ENCODE data around the gene SLC5A2. TPM values are rescaled to one million over a fixed set of nuclear protein-coding genes. Genes with fewer than 3 reads are reported as not detected.

SLC5A2 gene
- total RNA-seq, 4 donors from 2014 or later = not detected

- TF ChIP-seq POLR2A (IDR thresholded peaks at IDR 0.05) = peak in 1 of 2 donors; percentile 7
- no peak for TF ChIP-seq POLR2AphosphoS5 (IDR thresholded peaks at IDR 0.05)
- no peak for TF ChIP-seq CTCF (IDR thresholded peaks at IDR 0.05)
- no peak for TF ChIP-seq EP300 (IDR thresholded peaks at IDR 0.05)
These were observed 7.0 kb downstream of the SLC5A2 start for GRCh38 chr16:31489616-31490584.

GRCh38 chr16:31491778-31492418 lies 9.0 kb downstream of the SLC5A2 start:
- no peak for ATAC-seq
- H3K27ac ChIP-seq = no peak overlapping the region
- H3K4me3 ChIP-seq = no peak overlapping the region
- no peaks in the 10 kb centered on the region for H3K9me3 ChIP-seq
- no CpG with 5 or more reads among the region's 8 CpGs for WGBS, 2 donors (ENCODE audit: low coverage in 1 of 2)
- peaks cover 21% of the 10 kb centered on the region for H3K27me3 ChIP-seq
- TF ChIP-seq CTCF (IDR thresholded peaks at IDR 0.05) (no peak), EP300 (IDR thresholded peaks at IDR 0.05) (no peak), POLR2A (IDR thresholded peaks at IDR 0.05) (no peak), POLR2AphosphoS5 (IDR thresholded peaks at IDR 0.05) (no peak)
- peaks cover 0 to 73% of the 10 kb centered on the region in 2 donors for H3K36me3 ChIP-seq
- H3K4me1 ChIP-seq = peaks cover 0 to 22% (median 18%) of the 10 kb centered on the region in 3 donors

More at GRCh38 chr16:31489616-31490584, 7.0 kb downstream of the SLC5A2 start:
- Histone ChIP-seq H3K36me3 (peaks cover 0 to 53% of the 10 kb centered on the region in 2 donors), H3K27me3 (peaks cover 40% of the 10 kb centered on the region), H3K27ac (no peak overlapping the region), H3K4me1 (peaks cover 0 to 25% (median 19%) of the 10 kb centered on the region in 3 donors), H3K9me3 (no peaks in the 10 kb centered on the region), H3K4me3 (no peak overlapping the region)
- 77 to 80% methylated on average over 2 to 5 of the region's 22 CpGs for WGBS, 2 donors (ENCODE audit: low coverage in 1 of 2)
- no peak for ATAC-seq

- H3K36me3 ChIP-seq = peaks cover 0 to 90% of the 10 kb centered on the region in 2 donors
These were observed 10.7 kb downstream of the SLC5A2 start for GRCh38 chr16:31493506-31494125.

GRCh38 chr16:31496670-31497069 lies 13.7 kb downstream of the SLC5A2 start:
- Histone ChIP-seq H3K27me3 (no peaks in the 10 kb centered on the region), H3K9me3 (no peaks in the 10 kb centered on the region), H3K4me3 (no peak overlapping the region), H3K27ac (no peak overlapping the region), H3K4me1 (no peaks in the 10 kb centered on the region), H3K36me3 (peaks cover 0 to 89% of the 10 kb centered on the region in 2 donors)
- WGBS, 2 donors (ENCODE audit: low coverage in 1 of 2) = 100% methylated on average over 1 of the region's 10 CpGs; no CpG with 5 or more reads in 1 of the 2 donors
- TF ChIP-seq POLR2A (IDR thresholded peaks at IDR 0.05) = no peak
- no peak for TF ChIP-seq POLR2AphosphoS5 (IDR thresholded peaks at IDR 0.05)
- no peak for TF ChIP-seq CTCF (IDR thresholded peaks at IDR 0.05)
- no peak for ATAC-seq

More at GRCh38 chr16:31493506-31494125, 10.7 kb downstream of the SLC5A2 start:
- Histone ChIP-seq H3K4me1 (peaks cover 0 to 5% (median 1%) of the 10 kb centered on the region in 3 donors), H3K27me3 (peaks cover 4% of the 10 kb centered on the region), H3K27ac (no peak overlapping the region), H3K9me3 (no peaks in the 10 kb centered on the region), H3K4me3 (no peak overlapping the region)
- ATAC-seq = no peak
- WGBS, 2 donors (ENCODE audit: low coverage in 1 of 2) = 83 to 90% methylated on average over 1 to 5 of the region's 18 CpGs
- TF ChIP-seq POLR2A (IDR thresholded peaks at IDR 0.05) (no peak), EP300 (IDR thresholded peaks at IDR 0.05) (no peak), CTCF (IDR thresholded peaks at IDR 0.05) (no peak), POLR2AphosphoS5 (IDR thresholded peaks at IDR 0.05) (no peak)

Measured in gastroesophageal sphincter (tissue), 4 donors.